Inflammatory macrophage treated with lipopolysaccharide for 4 hours (primary cell): Measurements from ENCODE around the gene GPC5.
"Not testable (repeated sequence)": the region's sequence is repeated elsewhere in the genome, so short reads cannot be mapped to it uniquely, and the experiment has no call there.

ENCODE experiments used
- DNase-seq: peaks from one replicate; pipeline ENCODE4 v3.0.0-alpha.2; 2020

GPC5 gene

GRCh38 chr13:92823059-92823458 is 1424.6 kb downstream of the GPC5 start:
- no peak for DNase-seq

GRCh38 chr13:92825938-92826596 is 1427.6 kb downstream of the GPC5 start:
- no peak for DNase-seq

DNA sequence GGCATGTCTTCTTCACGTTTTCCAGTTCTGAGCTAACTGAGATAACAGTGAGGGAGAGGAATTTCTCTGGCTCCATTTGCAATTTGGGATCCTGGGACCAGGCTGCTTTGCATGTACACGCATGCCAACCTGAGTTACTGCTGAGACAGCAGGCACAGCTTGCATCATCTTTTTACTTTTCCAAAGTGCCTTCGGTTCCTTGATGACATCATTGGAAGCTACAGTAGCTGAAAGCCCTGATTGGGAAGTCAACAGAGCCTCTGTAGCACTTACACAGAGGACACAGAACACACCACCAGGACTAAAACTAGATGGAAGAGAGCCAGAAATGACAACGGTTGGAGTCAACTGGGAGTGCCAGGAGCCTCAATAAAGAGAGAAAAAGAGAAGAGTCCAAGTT is 1429.1 kb downstream of the GPC5 start:
- DNase-seq, result no peak

GRCh38 chr13:92829930-92830329 is 1431.5 kb downstream of the GPC5 start:
- DNase-seq, result no peak

- no peak for DNase-seq
Measured at GRCh38 chr13:92830821-92831220, 1432.4 kb downstream of the GPC5 start.

DNA sequence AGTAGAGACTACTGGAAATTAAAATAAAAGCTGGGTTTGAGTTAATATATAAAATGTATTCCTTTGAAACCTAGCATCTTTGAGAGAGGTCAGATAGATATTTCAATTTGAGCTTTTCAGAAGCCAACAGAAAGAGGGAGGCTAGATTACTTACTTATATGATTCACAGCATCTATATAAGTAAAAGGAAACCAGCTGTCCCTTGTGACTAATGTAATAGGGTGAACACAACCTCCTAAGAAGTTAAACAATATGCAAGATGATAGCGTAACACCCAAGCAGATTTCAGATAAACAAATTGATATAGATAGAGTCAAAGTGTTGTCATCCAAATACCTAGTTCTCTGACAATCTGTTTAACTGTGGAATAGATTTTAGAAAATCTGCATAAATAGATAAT is 1434.7 kb downstream of the GPC5 start:
- DNase-seq, result no peak

GRCh38 chr13:92836171-92836570 is 1437.8 kb downstream of the GPC5 start:
- DNase-seq, result no peak

- no peak for DNase-seq
Measured at GRCh38 chr13:92838786-92839185, 1440.4 kb downstream of the GPC5 start.

DNA sequence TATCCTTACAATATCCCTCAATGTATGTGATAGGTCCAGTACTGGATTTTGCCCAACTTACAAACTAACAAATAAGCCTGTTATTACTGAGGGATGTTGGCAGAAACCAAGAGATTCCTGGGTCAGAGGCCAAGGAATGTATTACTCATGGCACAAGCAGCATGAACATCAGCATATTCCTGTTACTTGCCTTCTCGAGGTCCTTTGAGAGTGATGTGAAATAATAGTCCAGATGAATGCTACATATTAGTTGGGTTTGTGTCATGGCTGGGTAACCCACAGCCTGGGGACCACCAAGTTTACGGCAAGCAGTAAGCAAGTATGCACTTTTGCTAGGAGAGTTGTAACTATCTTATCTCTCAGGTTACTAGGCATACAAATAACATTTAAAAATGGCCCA is 1443.7 kb downstream of the GPC5 start:
- no peak for DNase-seq

GRCh38 chr13:92843549-92843948 is 1445.1 kb downstream of the GPC5 start:
- DNase-seq, result no peak

GRCh38 chr13:92849381-92849780 is 1451.0 kb downstream of the GPC5 start:
- no peak for DNase-seq

DNA sequence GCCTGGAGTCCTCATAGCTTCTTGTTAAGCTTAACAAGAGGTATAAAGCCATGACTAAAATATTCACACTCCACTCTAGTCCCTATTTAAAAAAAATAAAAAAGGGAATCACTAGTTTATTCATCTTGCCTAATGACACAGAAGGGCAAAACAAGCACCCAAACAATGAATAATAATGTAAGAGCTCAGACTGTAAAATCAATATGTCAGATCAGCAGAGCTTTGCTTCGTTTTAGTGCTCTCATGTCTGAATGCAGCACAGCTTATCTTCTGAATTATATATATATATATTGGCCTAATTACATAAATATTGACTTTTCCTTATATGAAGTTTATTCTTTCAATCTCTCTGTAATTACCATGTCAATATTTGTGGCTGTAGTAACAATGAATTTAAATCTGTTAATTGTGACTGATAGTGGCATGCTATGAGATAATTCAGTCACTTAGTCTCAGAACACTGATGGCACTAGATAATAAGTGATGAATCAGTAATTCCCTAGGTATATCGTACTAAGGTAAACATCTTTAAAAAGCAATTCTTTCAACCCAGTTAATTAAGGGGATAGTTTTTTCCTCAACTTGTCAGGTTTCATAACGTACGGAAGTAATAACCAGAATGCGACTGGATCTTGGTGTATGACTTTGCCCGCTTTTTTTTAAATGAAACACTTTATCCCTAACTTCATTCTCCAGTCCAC is 1466.3 kb downstream of the GPC5 start:
- DNase-seq, result no peak

DNA sequence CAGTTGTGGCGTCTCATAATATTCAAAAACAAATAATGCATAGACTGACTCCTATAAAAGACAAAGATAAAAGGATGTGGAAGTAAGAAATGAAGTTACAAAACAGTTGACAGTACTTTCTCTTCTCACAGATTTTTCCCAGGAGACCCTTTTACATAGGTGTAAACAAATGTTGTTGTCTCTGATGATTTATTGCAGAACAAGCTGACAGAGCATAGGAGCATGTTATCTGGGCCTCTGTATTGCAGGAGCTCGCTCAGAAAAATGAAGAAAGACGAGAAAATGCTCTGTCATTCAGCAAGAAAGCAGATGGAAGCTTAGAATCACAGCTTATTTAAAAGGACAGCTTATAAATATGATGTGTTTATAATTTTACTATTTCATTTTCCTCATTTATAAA is 1474.6 kb downstream of the GPC5 start:
- no peak for DNase-seq

DNA sequence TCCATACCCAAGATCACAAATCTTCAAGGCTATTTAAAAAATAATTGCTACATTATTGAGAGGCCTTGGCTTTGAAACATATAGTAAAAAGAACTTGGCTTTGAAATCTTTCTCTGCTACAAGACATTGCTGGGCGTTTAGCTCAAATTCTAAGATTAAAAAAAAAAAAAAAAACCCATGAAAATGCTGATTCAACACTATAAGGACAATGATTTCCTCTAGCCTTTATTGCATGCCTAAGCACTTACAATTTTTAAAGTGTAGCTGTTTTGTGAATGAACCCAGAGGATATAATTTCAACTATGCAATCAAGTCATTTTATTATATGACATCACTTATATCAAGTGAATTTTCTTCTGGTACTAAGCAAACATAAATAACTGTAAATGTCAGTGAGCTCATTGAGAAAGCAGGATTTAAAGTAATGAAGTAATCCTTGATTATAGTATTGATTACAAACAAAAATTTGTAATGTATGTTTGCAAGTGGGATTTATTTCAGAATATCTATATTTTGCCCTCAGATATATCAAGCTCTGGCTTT is 1488.2 kb downstream of the GPC5 start:
- no peak for DNase-seq

- DNase-seq, result no peak
Measured at GRCh38 chr13:92894447-92894846, 1496.0 kb downstream of the GPC5 start.

DNA sequence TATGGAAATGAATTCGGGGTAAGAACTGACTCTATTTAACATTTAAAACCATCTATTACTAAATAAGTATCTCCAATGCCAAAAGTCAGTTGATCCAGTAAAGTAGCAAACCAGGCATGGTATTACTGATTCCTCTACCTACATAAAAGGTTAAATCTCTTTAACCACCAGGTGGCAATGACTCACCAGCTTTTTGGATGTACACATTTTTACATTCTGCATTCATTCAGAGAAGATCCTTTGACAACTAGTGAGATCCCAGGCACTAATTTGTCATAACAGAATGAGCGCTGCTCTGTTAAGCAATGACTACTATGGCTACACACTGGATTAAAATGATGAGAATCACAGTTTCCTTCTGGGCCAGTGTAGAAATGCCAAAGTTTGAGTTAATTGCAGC is 1498.4 kb downstream of the GPC5 start:
- no peak for DNase-seq

DNA sequence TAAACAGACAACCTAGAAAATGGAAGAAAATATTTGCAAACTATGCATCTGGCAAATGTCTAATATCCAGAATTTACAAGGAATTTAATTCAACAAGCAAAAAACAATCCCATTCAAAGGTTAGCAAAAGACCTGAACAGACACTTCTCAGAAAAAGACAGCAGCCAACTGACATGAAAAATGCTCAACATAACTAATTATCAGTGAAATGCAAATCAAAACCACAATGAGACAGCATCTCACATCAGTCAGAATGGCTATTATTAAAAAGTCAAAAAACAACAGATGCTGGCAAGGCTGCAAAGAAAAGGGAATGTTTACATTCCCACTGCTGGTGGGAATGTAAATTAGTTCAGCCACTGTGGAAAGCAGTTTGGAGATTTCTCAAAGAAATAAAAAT is 1500.5 kb downstream of the GPC5 start:
- DNase-seq, result not testable (repeated sequence)

DNA sequence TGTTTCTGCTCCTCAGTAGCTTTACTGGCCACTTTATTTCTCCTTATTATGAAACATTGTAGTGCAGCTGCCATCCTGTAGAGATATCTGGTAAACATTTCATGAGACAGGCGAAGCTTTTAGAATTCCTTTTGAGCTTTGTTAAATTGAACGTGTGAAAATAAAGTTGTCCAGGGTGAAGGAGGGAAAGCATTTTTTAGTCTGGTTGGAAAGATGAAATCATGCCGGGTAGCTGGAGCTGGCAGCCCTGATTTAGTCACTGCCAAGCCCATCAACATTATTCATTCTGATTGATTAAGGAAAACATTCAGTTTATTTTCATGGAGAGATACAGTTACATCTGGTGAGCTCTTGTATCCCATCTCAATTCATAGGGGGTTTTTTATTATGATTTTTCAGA is 1502.0 kb downstream of the GPC5 start:
- no peak for DNase-seq

- no peak for DNase-seq
Measured at GRCh38 chr13:92901739-92902138, 1503.3 kb downstream of the GPC5 start.

- DNase-seq, result no peak
Measured at GRCh38 chr13:92912629-92913028, 1514.2 kb downstream of the GPC5 start.

- DNase-seq, result no peak
Measured at GRCh38 chr13:92913840-92914239, 1515.4 kb downstream of the GPC5 start.
